Vagina (tissue), 2 donors: ENCODE data around the gene CDK14. TPM values are rescaled to one million over a fixed set of nuclear protein-coding genes. Genes with fewer than 3 reads are reported as not detected.

Experiments
- DNase-seq, 2 donors: peaks; one replicate each; pipeline ENCODE4 v3.0.0-alpha.2; 2017; ENCODE audit errors: extremely low spot score in 2 of 2
- H3K27ac ChIP-seq: fragments of 200-600 bp; sonication (generic); one replicate; pipeline ENCODE4 v1.5.1; 2019
- H3K27me3 ChIP-seq: fragments of 200-600 bp; sonication (generic); one replicate; pipeline ENCODE4 v1.5.1; 2019
- H3K36me3 ChIP-seq, 2 donors: fragments of 200-600 bp; sonication (generic); one replicate each; pipeline ENCODE4 v1.5.1; 2017 to 2019
- H3K4me1 ChIP-seq: fragments of 200-600 bp; sonication (generic); one replicate; pipeline ENCODE4 v1.5.1; 2019
- H3K4me3 ChIP-seq, 2 donors: fragments of 200-600 bp; sonication (generic); 1 replicate in 1 of 2; 2 replicates in 1 of 2; pipeline ENCODE4 v1.5.1; 2016 to 2019
- H3K9me3 ChIP-seq: fragments of 200-600 bp; sonication (generic); one replicate; pipeline ENCODE4 v1.5.1; 2019
- POLR2A ChIP-seq, 2 donors: fragments of 450-650 bp; IDR thresholded peaks; one replicate each; pipeline ENCODE4 v1.6.1; 2017; ENCODE audit warnings: antibody characterized with exemption in 2 of 2, mild to moderate bottlenecking in 2 of 2, moderate library complexity in 2 of 2
- POLR2AphosphoS5 ChIP-seq, 2 donors: sonication (generic); formaldehyde crosslinking; IDR thresholded peaks; one replicate each; pipeline ENCODE4 v1.9.0; 2017; ENCODE audit warnings: antibody characterized with exemption in 2 of 2, mild to moderate bottlenecking in 2 of 2, low read depth in 1 of 2; ENCODE audit not compliant: insufficient read depth in 1 of 2
- intact Hi-C: fragments of 100-400 bp; cut with DNase I; formaldehyde crosslinking; loops from one replicate; pipeline ENCODE4 v1.15.1; 2023
- total RNA-seq: library from RNA; depleted of rRNA; stranded (reverse); fragments of >200 nt; gene quantifications from one replicate; pipeline ENCODE4 v1.2.3, GENCODE V29; 2016
- TF ChIP-seq, protein P1 (sequence below), 3 experiments: fragments of 450-650 bp in 2 of 3; fragments of 200-600 bp in 1 of 3; sonication (generic) in 1 of 3; IDR thresholded peaks; one replicate each; pipeline ENCODE4 v1.5.1; 2017 to 2019; ENCODE audit warnings: antibody characterized with exemption in 3 of 3, mild to moderate bottlenecking in 2 of 3, moderate library complexity in 2 of 3

Gene CDK14
- total RNA-seq, 1 donor from 2014 or later = 21.6 TPM

- Histone ChIP-seq H3K9me3 (no peaks in the 10 kb centered on the region), H3K4me3 (no peak overlapping the region)
Measured at GRCh38 chr7:90948085-90948484, 352.0 kb downstream of the CDK14 start.

DNA sequence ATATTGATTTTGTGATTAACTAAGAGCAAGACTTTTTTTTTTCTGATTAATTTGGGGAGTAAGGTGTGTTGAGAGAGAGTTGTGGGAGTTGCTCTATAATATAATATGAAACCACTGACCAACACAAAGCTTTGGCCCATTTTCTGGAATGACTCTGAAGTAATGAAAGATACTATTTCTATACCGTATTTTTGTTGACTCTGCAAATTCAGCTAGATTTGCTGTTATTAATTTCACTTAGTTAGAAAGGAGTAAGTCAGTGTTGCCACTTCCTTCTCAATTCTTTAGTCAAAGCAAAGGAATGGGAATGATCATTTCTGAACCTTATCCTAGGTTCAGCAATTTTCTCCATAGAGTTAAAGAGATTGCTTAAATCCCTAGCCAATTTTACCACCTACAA lies 355.1 kb downstream of the CDK14 start:
- no peaks in the 10 kb centered on the region for H3K36me3 ChIP-seq
- H3K27me3 ChIP-seq = no peaks in the 10 kb centered on the region
- DNase-seq = no peak
- H3K9me3 ChIP-seq = no peaks in the 10 kb centered on the region
- intact Hi-C loops = no loop called here
- TF ChIP-seq, protein P1, sequence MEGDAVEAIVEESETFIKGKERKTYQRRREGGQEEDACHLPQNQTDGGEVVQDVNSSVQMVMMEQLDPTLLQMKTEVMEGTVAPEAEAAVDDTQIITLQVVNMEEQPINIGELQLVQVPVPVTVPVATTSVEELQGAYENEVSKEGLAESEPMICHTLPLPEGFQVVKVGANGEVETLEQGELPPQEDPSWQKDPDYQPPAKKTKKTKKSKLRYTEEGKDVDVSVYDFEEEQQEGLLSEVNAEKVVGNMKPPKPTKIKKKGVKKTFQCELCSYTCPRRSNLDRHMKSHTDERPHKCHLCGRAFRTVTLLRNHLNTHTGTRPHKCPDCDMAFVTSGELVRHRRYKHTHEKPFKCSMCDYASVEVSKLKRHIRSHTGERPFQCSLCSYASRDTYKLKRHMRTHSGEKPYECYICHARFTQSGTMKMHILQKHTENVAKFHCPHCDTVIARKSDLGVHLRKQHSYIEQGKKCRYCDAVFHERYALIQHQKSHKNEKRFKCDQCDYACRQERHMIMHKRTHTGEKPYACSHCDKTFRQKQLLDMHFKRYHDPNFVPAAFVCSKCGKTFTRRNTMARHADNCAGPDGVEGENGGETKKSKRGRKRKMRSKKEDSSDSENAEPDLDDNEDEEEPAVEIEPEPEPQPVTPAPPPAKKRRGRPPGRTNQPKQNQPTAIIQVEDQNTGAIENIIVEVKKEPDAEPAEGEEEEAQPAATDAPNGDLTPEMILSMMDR (IDR thresholded peaks at IDR 0.05) = no peak
- no peak for TF ChIP-seq POLR2AphosphoS5 (IDR thresholded peaks at IDR 0.05; ENCODE audit: insufficient read depth in 1 of 2, low read depth in 1 of 2)
- no peak for TF ChIP-seq POLR2A (IDR thresholded peaks at IDR 0.05)
- no peaks in the 10 kb centered on the region for H3K4me1 ChIP-seq
- no peak overlapping the region for H3K4me3 ChIP-seq
- no peak overlapping the region for H3K27ac ChIP-seq

More at GRCh38 chr7:90948085-90948484, 352.0 kb downstream of the CDK14 start:
- no peaks in the 10 kb centered on the region for H3K27me3 ChIP-seq
- no peaks in the 10 kb centered on the region for H3K4me1 ChIP-seq
- no peak for TF ChIP-seq POLR2A (IDR thresholded peaks at IDR 0.05)
- no peak for TF ChIP-seq POLR2AphosphoS5 (IDR thresholded peaks at IDR 0.05; ENCODE audit: insufficient read depth in 1 of 2, low read depth in 1 of 2)
- TF ChIP-seq, protein P1 (IDR thresholded peaks at IDR 0.05) = no peak
- no peak overlapping the region for H3K27ac ChIP-seq
- H3K36me3 ChIP-seq = no peaks in the 10 kb centered on the region
- no peak for DNase-seq
- intact Hi-C loops = no loop called here

DNA sequence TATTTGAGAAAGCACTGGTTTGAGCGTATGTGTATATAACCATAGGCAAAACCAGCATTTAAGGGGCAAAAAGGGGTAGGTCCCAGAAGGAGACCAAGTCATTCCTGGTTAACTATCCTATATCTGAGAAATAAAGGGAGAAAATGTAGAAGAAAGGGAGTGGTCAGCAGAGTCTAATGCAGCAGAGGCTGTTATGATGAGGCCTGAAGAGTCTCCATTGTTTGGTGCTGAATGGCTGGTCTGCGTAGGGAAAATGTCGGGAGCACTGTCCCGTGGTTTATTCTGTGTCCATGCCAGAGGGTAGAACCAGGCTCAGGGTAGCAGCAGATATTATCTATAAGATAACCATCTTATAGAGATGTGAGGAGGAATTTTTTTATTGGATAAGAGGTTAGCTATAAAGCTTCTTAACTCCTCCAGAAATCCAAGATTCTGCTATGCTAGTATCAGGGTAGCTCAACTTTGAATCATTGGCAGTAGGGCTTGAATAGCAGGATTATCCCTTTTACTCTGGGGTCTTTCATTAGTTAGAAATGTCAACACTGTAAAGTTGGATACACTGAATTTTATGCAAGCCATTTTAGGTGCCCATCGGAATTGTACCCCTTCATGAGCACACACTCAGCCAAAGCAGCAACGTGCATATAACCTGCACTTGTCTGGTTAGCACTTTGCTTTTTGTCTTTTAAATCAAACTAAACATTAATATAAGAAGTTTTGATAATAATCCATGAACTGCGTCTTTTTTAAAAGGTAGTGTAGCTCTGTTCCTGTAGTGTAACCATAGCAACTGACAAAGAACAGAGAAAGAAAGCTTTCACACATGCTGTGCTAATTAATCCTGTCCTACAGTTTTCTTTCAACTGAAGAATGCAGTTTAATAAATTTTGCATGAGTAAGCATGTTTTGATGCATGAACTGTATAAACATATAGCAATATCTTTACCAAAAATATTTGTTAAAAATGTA lies 356.1 kb downstream of the CDK14 start:
- Histone ChIP-seq H3K27ac (no peak overlapping the region), H3K27me3 (no peaks in the 10 kb centered on the region), H3K9me3 (no peaks in the 10 kb centered on the region), H3K36me3 (no peaks in the 10 kb centered on the region), H3K4me3 (no peak overlapping the region), H3K4me1 (no peaks in the 10 kb centered on the region)
- DNase-seq = no peak
- no peak for TF ChIP-seq POLR2AphosphoS5 (IDR thresholded peaks at IDR 0.05; ENCODE audit: insufficient read depth in 1 of 2, low read depth in 1 of 2)
- TF ChIP-seq, protein P1 (IDR thresholded peaks at IDR 0.05) = no peak
- intact Hi-C loops = no loop called here

- intact Hi-C loops = no loop called here
- no peak overlapping the region for H3K27ac ChIP-seq
- no peaks in the 10 kb centered on the region for H3K27me3 ChIP-seq
Measured at GRCh38 chr7:90955641-90956207, 359.6 kb downstream of the CDK14 start.

More at GRCh38 chr7:90955641-90956207, 359.6 kb downstream of the CDK14 start:
- TF ChIP-seq POLR2A (IDR thresholded peaks at IDR 0.05) (no peak), POLR2AphosphoS5 (IDR thresholded peaks at IDR 0.05; ENCODE audit: insufficient read depth in 1 of 2, low read depth in 1 of 2) (no peak)
- TF ChIP-seq, protein P1 (IDR thresholded peaks at IDR 0.05) = no peak
- H3K9me3 ChIP-seq = no peaks in the 10 kb centered on the region
- peaks cover 12% of the 10 kb centered on the region for H3K4me1 ChIP-seq
- H3K4me3 ChIP-seq = no peak overlapping the region
- H3K36me3 ChIP-seq = no peaks in the 10 kb centered on the region
- no peak for DNase-seq
